ENCODE results near the gene PRPF8. TPM values are rescaled to one million over a fixed set of nuclear protein-coding genes. Genes with fewer than 3 reads are reported as not detected.
"Not testable (repeated sequence)": the region's sequence is repeated elsewhere in the genome, so short reads cannot be mapped to it uniquely, and the experiment has no call there.

PRPF8 gene
- polyA plus RNA-seq, 2 donors: 74.5 to 82.1 TPM

DNA sequence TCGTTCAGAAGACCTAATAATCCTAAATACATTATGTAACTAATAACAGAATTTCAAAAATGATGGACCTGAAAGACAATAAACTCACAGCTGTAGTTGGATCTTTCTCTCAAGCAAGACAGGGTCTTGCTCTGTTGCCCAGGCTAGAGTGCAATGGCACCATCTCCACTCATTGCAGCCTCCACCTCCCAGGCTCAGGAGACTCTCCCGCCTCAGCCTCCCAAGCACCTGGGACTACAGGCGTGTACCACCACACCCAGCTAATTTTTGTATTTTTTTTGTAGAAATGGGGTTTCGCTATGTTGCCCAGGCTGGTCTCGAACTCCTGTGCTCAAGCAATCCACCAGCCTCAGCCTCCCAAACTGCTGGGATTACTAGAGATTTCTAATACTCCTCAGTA, 20.7 kb downstream of the PRPF8 start:
- not testable (repeated sequence) for H3K4me1 ChIP-seq (ENCODE audit: control insufficient read depth in 2 of 2, insufficient read depth in 2 of 2, low read length in 1 of 2); H3K27me3 ChIP-seq (ENCODE audit: control insufficient read depth in 1 of 2, insufficient read depth in 2 of 2, low read length in 2 of 2); H3K4me3 ChIP-seq (ENCODE audit: low read depth in 1 of 2, low read length in 2 of 2); H3K27ac ChIP-seq (ENCODE audit: low read depth in 2 of 2, low read length in 1 of 2); H3K9me3 ChIP-seq (ENCODE audit: control insufficient read depth in 2 of 2, insufficient read depth in 1 of 2, low read depth in 1 of 2, low read length in 1 of 2)
- peaks cover 24 to 40% of the 10 kb centered on the region in 2 donors for H3K36me3 ChIP-seq (ENCODE audit: control insufficient read depth in 2 of 2, insufficient read depth in 2 of 2, low read length in 1 of 2)
- 89 to 91% methylated on average over 5 of the region's 5 CpGs for WGBS, 2 donors

DNA sequence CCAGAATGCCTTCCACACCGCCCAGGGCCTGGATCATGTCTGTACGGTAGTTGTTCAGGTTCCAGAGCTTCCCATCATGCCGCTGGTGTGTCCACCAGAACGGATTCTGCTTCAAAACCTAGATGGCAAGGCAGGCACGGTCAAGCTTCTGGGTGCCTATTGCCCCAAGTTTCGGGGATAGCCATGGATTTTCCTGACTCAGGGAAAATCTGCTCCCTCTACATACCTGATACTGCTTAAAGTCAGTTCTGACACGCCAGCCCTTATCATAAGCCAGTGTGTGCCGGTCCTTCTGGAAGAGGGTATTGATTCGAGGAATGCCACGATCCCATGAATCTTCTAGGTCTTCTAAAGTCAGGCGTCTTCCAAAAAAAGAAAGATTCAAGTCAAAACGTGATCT, 23.6 kb downstream of the PRPF8 start:
- Histone ChIP-seq H3K27me3 (ENCODE audit: control insufficient read depth in 1 of 2, insufficient read depth in 2 of 2, low read length in 2 of 2) (no peaks in the 10 kb centered on the region), H3K36me3 (ENCODE audit: control insufficient read depth in 2 of 2, insufficient read depth in 2 of 2, low read length in 1 of 2) (peaks cover 35 to 46% of the 10 kb centered on the region in 2 donors), H3K27ac (ENCODE audit: low read depth in 2 of 2, low read length in 1 of 2) (no peak overlapping the region), H3K4me1 (ENCODE audit: control insufficient read depth in 2 of 2, insufficient read depth in 2 of 2, low read length in 1 of 2) (no peaks in the 10 kb centered on the region), H3K4me3 (ENCODE audit: low read depth in 1 of 2, low read length in 2 of 2) (no peak overlapping the region), H3K9me3 (ENCODE audit: control insufficient read depth in 2 of 2, insufficient read depth in 1 of 2, low read depth in 1 of 2, low read length in 1 of 2) (no peaks in the 10 kb centered on the region)
- WGBS, 2 donors: 91 to 95% methylated on average over 12 of the region's 12 CpGs

DNA sequence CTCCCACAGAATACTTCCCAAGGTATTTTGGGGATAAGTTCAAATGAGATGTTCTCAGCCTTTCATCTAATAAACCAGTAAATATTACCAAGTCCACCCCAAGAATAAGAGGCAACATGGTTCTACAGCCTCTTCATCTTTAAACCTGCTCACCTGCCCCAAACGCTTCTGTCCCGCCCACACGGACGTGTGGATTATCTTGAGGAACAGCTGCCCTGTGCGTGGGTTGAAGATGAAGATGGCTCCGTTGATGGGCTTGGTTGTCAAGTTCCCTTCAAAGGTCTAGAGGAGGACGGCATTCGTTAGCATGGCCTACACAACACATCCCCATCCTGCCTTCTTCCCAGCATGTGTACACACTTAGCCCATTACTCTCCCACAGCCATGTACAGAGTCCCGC, 26.6 kb downstream of the PRPF8 start:
- Histone ChIP-seq H3K36me3 (ENCODE audit: control insufficient read depth in 2 of 2, insufficient read depth in 2 of 2, low read length in 1 of 2) (peaks cover 46 to 62% of the 10 kb centered on the region in 2 donors), H3K4me1 (ENCODE audit: control insufficient read depth in 2 of 2, insufficient read depth in 2 of 2, low read length in 1 of 2) (no peaks in the 10 kb centered on the region), H3K4me3 (ENCODE audit: low read depth in 1 of 2, low read length in 2 of 2) (no peak overlapping the region), H3K27ac (ENCODE audit: low read depth in 2 of 2, low read length in 1 of 2) (no peak overlapping the region), H3K27me3 (ENCODE audit: control insufficient read depth in 1 of 2, insufficient read depth in 2 of 2, low read length in 2 of 2) (no peaks in the 10 kb centered on the region), H3K9me3 (ENCODE audit: control insufficient read depth in 2 of 2, insufficient read depth in 1 of 2, low read depth in 1 of 2, low read length in 1 of 2) (no peaks in the 10 kb centered on the region)
- 91 to 92% methylated on average over 9 of the region's 9 CpGs for WGBS, 2 donors

DNA sequence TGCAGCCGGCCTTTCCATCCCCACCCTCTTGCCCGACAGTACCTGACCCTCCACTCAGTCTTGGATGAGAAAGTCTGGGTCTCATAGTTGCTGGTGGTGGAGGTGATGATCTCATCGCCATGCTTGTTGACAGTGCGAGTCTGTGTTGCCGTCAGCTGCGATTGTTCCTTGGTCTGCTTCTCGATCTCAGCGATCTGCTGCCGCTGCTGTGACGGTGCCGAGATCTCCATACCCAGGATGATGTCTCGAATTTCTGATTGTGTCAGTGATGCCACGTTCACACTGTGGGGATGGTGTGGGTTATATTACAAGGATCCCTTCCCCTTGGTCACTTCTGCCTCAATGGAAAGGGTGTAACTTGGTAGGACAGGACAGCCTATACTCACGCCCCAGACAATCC, 30.9 kb downstream of the PRPF8 start:
- no peak overlapping the region for H3K4me3 ChIP-seq (ENCODE audit: low read depth in 1 of 2, low read length in 2 of 2)
- H3K27ac ChIP-seq (ENCODE audit: low read depth in 2 of 2, low read length in 1 of 2): no peak overlapping the region
- no peaks in the 10 kb centered on the region for H3K27me3 ChIP-seq (ENCODE audit: control insufficient read depth in 1 of 2, insufficient read depth in 2 of 2, low read length in 2 of 2)
- 94 to 95% methylated on average over 14 of the region's 14 CpGs for WGBS, 2 donors
- H3K4me1 ChIP-seq (ENCODE audit: control insufficient read depth in 2 of 2, insufficient read depth in 2 of 2, low read length in 1 of 2): peaks cover 0 to 7% of the 10 kb centered on the region in 2 donors
- peaks cover 35 to 48% of the 10 kb centered on the region in 2 donors for H3K36me3 ChIP-seq (ENCODE audit: control insufficient read depth in 2 of 2, insufficient read depth in 2 of 2, low read length in 1 of 2)
- no peaks in the 10 kb centered on the region for H3K9me3 ChIP-seq (ENCODE audit: control insufficient read depth in 2 of 2, insufficient read depth in 1 of 2, low read depth in 1 of 2, low read length in 1 of 2)

- not testable (repeated sequence) for H3K27ac ChIP-seq (ENCODE audit: low read depth in 2 of 2, low read length in 1 of 2); H3K4me3 ChIP-seq (ENCODE audit: low read depth in 1 of 2, low read length in 2 of 2); H3K9me3 ChIP-seq (ENCODE audit: control insufficient read depth in 2 of 2, insufficient read depth in 1 of 2, low read depth in 1 of 2, low read length in 1 of 2); H3K27me3 ChIP-seq (ENCODE audit: control insufficient read depth in 1 of 2, insufficient read depth in 2 of 2, low read length in 2 of 2)
- WGBS, 2 donors: 89 to 91% methylated on average over 7 of the region's 7 CpGs
- Histone ChIP-seq H3K4me1 (ENCODE audit: control insufficient read depth in 2 of 2, insufficient read depth in 2 of 2, low read length in 1 of 2) (peaks cover 4 to 15% of the 10 kb centered on the region in 2 donors), H3K36me3 (ENCODE audit: control insufficient read depth in 2 of 2, insufficient read depth in 2 of 2, low read length in 1 of 2) (peaks cover 29 to 40% of the 10 kb centered on the region in 2 donors)
These were observed 31.9 kb downstream of the PRPF8 start for GRCh38 chr17:1652794-1653193.

- H3K4me1 ChIP-seq (ENCODE audit: control insufficient read depth in 2 of 2, insufficient read depth in 2 of 2, low read length in 1 of 2): peaks cover 4 to 20% of the 10 kb centered on the region in 2 donors
- WGBS, 2 donors: 75 to 78% methylated on average over 4 of the region's 4 CpGs
- H3K36me3 ChIP-seq (ENCODE audit: control insufficient read depth in 2 of 2, insufficient read depth in 2 of 2, low read length in 1 of 2): peaks cover 29 to 38% of the 10 kb centered on the region in 2 donors
- H3K27ac ChIP-seq (ENCODE audit: low read depth in 2 of 2, low read length in 1 of 2): no peak overlapping the region
- no peaks in the 10 kb centered on the region for H3K9me3 ChIP-seq (ENCODE audit: control insufficient read depth in 2 of 2, insufficient read depth in 1 of 2, low read depth in 1 of 2, low read length in 1 of 2)
- H3K4me3 ChIP-seq (ENCODE audit: low read depth in 1 of 2, low read length in 2 of 2): no peak overlapping the region
- no peaks in the 10 kb centered on the region for H3K27me3 ChIP-seq (ENCODE audit: control insufficient read depth in 1 of 2, insufficient read depth in 2 of 2, low read length in 2 of 2)
These were observed 33.2 kb downstream of the PRPF8 start for GRCh38 chr17:1651559-1651844.

GRCh38 chr17:1650731-1651558, 33.7 kb downstream of the PRPF8 start:
- 67 to 72% methylated on average over 22 of the region's 22 CpGs for WGBS, 2 donors
- H3K27ac ChIP-seq (ENCODE audit: low read depth in 2 of 2, low read length in 1 of 2): peak overlapping the region in 1 of 2 donors; percentile 37
- peaks cover 24 to 37% of the 10 kb centered on the region in 2 donors for H3K36me3 ChIP-seq (ENCODE audit: control insufficient read depth in 2 of 2, insufficient read depth in 2 of 2, low read length in 1 of 2)
- H3K4me1 ChIP-seq (ENCODE audit: control insufficient read depth in 2 of 2, insufficient read depth in 2 of 2, low read length in 1 of 2): peaks cover 4 to 20% of the 10 kb centered on the region in 2 donors
- H3K9me3 ChIP-seq (ENCODE audit: control insufficient read depth in 2 of 2, insufficient read depth in 1 of 2, low read depth in 1 of 2, low read length in 1 of 2): no peaks in the 10 kb centered on the region
- peak overlapping the region in 1 of 2 donors; percentile 8 for H3K4me3 ChIP-seq (ENCODE audit: low read depth in 1 of 2, low read length in 2 of 2)
- no peaks in the 10 kb centered on the region for H3K27me3 ChIP-seq (ENCODE audit: control insufficient read depth in 1 of 2, insufficient read depth in 2 of 2, low read length in 2 of 2)

GRCh38 chr17:1649844-1650501, 34.7 kb downstream of the PRPF8 start, which contains the start of gene RILP:
TSS of gene RILP (minus strand) at chr17:1649866. CDS start at chr17:1649804, 62 bp downstream.
- 12 to 16% methylated on average over 19 to 23 of the region's 23 CpGs for WGBS, 2 donors
- Histone ChIP-seq H3K4me1 (ENCODE audit: control insufficient read depth in 2 of 2, insufficient read depth in 2 of 2, low read length in 1 of 2) (peaks cover 4 to 20% of the 10 kb centered on the region in 2 donors), H3K4me3 (ENCODE audit: low read depth in 1 of 2, low read length in 2 of 2) (peak within 1 kb of the TSS; percentile 57 to 68), H3K27me3 (ENCODE audit: control insufficient read depth in 1 of 2, insufficient read depth in 2 of 2, low read length in 2 of 2) (no peaks in the 10 kb centered on the region), H3K36me3 (ENCODE audit: control insufficient read depth in 2 of 2, insufficient read depth in 2 of 2, low read length in 1 of 2) (peaks cover 24 to 32% of the 10 kb centered on the region in 2 donors), H3K9me3 (ENCODE audit: control insufficient read depth in 2 of 2, insufficient read depth in 1 of 2, low read depth in 1 of 2, low read length in 1 of 2) (no peaks in the 10 kb centered on the region), H3K27ac (ENCODE audit: low read depth in 2 of 2, low read length in 1 of 2) (peak within 1 kb of the TSS; percentile 99 to 100)

DNA sequence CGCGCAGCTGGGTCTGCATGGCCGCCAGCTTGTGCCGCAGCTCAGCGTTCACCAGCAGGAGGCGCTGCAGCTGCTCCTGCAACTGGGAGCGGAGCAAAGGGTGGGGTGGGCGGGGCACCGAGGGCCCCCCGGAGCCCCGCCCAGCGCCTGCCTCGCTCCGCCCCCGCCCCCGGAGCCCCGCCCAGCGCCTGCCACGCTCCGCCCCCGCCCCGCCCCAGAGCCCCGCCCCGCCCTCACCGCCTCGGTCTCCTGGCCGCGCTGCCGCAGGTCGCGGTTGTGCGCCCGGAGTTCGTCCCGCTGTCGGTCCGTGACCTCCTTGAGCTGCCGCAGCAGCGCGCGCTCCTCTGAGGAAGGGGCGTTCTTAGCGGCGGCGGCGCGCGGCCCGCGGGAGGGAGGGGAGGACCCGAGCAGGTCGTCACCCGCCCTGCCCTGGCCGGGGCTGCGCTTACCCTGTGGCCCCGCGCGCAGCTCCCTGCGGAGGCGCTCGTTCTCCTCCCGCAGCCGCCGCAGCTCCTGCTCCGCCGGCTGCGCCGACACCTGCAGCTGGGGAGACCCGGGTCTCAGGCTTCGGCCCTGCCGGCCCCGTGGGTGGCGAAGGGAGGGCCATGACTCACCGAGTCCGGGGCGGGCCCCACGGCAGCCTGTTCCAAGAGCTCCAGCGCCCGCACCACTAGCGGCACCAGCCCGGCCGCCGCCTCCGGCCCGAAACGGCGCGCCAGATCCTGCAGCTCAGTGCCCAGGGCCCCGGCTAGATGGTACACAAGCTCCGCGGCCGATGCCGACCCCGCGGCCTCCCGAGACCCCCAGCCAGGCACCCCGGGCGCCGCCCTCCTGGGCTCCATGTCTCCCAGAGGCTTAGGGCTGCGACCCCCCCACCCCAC, 35.5 kb downstream of the PRPF8 start:
- Histone ChIP-seq H3K36me3 (ENCODE audit: control insufficient read depth in 2 of 2, insufficient read depth in 2 of 2, low read length in 1 of 2) (peaks cover 24 to 30% of the 10 kb centered on the region in 2 donors), H3K4me1 (ENCODE audit: control insufficient read depth in 2 of 2, insufficient read depth in 2 of 2, low read length in 1 of 2) (peaks cover 4 to 21% of the 10 kb centered on the region in 2 donors), H3K9me3 (ENCODE audit: control insufficient read depth in 2 of 2, insufficient read depth in 1 of 2, low read depth in 1 of 2, low read length in 1 of 2) (no peaks in the 10 kb centered on the region), H3K4me3 (ENCODE audit: low read depth in 1 of 2, low read length in 2 of 2) (peak overlapping the region; percentile 57 to 68), H3K27ac (ENCODE audit: low read depth in 2 of 2, low read length in 1 of 2) (peak overlapping the region; percentile 99 to 100), H3K27me3 (ENCODE audit: control insufficient read depth in 1 of 2, insufficient read depth in 2 of 2, low read length in 2 of 2) (no peaks in the 10 kb centered on the region)
- 1% methylated on average over 59 to 100 of the region's 100 CpGs for WGBS, 2 donors

Data from esophagus (tissue), 2 donors.